ENCODE measurements around the gene SEMA4A.

Gene SEMA4A

DNA sequence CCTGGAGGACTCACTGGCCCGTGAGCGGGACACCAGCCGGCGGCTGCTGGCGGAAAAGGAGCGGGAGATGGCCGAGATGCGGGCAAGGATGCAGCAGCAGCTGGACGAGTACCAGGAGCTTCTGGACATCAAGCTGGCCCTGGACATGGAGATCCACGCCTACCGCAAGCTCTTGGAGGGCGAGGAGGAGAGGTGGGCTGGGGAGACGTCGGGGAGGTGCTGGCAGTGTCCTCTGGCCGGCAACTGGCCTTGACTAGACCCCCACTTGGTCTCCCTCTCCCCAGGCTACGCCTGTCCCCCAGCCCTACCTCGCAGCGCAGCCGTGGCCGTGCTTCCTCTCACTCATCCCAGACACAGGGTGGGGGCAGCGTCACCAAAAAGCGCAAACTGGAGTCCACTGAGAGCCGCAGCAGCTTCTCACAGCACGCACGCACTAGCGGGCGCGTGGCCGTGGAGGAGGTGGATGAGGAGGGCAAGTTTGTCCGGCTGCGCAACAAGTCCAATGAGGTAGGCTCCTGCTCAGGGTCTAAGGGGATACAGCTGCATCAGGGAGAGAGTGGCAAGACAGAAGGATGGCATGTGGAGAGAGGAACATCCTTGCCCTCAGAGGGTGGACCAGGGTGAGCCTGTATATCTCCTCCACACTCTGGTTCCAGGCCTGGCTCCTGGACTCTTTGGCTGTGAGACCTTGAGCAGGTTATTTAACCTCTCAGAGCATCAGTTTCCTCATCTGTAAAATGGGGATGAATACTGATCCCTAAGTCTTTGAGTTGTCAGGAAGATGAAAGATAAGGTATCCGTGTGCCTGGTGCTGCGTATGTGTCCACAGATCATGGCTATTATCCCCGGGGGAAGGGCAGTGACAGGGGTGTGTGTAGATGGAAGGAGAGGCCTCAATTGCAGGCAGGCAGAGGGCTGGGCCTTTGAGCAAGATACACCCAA, 17.2 kb upstream of the SEMA4A start:
- DNase-seq: no peak

DNA sequence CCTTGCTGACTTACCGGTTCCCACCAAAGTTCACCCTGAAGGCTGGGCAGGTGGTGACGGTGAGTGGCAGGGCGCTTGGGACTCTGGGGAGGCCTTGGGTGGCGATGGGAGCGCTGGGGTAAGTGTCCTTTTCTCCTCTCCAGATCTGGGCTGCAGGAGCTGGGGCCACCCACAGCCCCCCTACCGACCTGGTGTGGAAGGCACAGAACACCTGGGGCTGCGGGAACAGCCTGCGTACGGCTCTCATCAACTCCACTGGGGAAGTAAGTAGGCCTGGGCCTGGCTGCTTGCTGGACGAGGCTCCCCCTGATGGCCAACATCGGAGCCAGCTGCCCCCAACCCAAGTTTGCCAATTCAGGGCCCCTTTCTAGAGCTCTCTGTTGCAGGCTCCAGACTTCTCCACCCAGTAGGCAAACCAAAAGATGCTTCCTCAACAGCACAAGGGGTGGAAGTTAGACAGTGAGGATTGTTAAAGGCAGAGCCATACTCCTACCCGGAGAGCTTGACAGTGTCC, 16.4 kb upstream of the SEMA4A start:
- no peak for DNase-seq

DNA sequence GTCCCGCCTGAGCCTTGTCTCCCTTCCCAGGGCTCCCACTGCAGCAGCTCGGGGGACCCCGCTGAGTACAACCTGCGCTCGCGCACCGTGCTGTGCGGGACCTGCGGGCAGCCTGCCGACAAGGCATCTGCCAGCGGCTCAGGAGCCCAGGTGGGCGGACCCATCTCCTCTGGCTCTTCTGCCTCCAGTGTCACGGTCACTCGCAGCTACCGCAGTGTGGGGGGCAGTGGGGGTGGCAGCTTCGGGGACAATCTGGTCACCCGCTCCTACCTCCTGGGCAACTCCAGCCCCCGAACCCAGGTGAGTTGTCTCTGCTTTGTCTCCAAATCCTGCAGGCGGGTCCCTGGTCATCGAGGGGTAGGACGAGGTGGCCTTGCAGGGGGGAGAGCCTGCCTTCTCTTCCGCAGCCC, 14.9 kb upstream of the SEMA4A start:
- DNase-seq: no peak

DNA sequence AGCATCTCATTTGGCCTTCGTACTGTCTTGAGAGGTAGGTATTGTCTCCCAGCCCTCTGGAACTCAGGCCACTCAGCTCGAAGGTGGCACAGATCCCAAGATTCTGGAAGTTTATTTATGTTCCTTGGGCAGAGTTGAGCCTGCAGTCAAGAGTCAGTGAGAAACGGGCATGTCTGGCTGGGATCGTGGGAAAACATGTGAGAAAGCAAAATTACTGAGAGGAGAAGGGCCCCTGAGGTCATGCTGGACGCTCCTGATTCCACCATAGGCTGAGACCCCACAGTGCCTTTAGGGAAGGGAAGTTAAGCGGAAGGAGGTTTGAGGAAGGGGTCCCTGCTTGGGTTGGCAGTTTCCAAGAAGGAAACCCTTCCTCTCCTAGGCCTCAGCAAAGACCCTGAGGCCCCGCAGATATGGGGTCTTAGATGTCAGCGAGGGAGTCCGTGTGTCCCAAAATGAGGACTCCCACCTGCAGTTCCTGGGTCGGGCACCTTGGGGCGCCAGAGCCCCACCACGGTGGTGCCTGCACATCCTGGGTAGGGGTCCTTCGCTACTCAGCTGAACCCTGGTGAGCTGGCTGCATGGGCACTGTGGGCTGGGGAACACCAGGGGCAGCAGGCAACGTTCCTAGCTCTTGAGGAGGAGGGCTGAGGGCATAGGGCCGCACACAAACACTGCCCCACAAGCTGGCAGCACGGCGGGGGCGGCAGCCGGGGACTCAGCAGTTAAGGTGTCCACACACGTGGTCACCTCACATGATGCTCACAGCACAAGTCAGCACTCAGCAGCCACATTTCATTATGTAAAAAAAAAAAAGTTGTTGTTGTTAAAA, 12.3 kb upstream of the SEMA4A start:
- DNase-seq: no peak

DNA sequence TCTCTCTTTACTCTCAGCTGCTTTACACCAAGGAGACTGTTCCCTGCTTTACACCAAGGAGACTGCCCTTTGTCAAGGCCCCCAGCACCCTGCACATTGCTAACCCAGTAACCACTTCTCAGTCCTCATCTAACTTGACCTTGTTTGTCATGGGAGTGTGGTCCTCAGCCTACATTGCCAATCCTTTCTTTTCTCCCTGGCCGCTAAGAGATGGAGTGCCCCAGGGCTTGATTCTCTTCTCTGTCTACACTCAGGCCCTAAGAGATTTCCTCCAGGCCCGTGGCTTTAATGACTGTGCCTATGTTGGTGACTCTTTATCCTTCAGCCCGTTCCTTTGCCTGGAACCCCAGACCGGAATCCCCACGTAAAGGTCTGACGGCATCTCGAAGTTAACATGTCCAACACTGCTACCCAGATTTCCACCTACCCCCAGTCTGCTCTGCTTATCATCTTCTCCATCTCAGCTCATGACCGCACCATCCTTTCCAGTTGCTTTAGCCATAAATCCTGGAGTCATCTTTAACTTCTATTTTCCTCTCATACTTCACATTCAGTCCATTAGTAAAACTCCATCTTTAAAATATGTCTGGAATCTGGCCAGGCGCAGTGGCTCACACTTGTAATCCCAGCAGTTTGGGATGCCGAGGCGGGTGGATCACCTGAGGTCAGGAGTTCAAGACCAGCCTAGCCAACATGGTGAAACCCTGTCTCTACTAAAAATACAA, 9.5 kb upstream of the SEMA4A start:
- no peak for DNase-seq

DNA sequence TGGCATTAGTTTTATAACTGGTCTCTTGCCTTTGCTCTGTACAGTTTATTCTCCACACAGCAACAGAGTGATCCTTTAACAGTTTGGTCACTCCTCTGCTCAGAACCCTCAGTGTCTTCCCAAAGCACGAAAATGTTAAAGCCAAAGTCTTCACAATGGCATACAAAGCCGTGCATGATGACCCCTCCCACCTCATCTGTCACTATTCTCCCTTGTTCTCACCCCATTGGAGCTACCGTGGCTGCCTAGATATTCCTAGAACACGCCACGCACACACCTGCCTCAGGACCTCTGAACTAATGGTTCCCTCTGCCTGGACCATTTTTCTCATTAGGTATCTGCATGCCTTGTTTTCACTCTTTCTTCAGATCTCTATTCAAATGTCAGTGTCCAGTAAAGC, 8.6 kb upstream of the SEMA4A start:
- peak; percentile 15 for DNase-seq

DNA sequence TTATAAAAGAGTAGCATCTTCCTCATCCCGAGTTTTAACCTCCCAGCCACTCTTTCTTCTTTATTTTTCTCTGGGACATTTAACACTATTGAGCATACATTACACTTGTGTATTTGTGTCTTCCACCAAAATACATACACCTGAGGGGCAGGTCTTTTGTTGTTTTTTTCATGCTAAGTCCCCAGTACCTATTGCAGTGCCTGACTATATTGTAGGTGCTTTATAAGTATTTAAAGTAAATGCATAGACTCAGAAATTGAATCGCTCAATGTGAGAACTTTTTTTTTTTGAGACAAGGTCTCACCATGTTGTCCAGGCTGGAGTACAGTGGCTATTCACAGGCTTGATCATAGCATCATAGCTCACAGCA, 7.8 kb upstream of the SEMA4A start:
- DNase-seq: no peak

DNA sequence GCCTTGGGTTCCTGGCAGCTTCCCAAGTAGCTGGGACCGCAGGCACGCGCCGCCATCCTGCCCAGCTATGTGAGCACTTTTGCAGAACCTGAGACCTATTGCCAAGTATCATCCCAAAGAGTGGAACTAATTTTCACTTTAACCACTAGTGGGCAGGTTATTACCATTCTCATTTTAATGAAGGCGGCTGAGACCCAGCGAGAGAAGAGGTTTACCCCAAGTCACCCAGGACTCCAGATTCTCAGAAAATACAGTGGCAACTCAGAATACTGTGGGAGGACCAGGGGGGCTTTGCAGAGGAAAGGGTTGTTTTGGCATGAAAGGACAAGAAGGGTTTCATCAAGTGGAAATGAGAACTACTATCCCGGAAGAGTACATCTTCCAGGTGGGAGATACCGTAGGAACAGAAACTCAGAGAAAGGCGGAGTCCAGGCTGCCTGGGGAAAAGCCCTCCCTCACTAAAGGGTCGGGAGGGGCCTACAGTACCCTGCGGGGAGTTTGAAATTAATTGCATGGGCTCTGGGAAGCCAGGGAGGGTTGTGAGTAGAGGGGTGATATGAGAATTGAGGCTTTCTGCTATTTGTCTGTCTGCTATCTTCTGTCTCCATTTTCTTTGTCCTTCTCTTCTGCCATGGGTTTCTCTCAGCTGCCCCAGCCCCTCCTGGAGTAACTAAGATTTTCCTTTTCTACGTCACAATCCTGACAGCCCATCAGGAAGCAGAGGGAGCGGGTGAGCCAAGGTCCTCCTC, 7.2 kb upstream of the SEMA4A start:
- peak; percentile 89 for DNase-seq

DNA sequence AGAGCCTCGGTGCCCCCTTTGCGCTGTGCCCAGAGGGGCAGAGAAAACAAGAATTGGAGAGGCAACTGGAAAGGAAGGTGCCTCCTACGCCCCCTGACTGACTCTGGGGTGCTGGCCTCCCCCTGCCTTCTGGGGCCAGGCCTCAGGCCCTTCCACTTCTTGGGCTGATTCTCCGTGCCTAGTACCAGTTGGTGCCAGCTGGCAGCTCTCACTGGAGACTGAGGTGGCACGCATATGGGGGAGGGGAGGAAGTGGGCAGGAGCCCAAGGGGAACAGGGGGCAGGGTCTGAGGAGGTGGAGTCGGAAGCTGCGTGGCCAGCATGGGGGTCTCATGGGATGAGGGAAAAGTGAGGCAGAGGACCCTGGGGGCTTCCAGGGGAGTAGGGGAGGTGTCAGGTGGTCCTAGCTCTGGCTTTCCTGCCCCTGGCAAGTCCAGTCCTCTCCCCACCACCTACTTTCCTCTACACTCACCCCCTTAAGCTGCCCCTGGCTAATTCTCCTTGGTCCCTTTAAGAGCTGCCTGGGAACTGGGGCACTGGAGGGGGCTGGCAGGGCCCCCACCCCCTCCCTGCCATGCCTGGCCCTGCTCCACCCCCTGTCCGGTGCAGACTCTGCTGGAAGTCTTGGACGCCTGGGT, 6.5 kb upstream of the SEMA4A start:
- DNase-seq: peak; percentile 55

DNA sequence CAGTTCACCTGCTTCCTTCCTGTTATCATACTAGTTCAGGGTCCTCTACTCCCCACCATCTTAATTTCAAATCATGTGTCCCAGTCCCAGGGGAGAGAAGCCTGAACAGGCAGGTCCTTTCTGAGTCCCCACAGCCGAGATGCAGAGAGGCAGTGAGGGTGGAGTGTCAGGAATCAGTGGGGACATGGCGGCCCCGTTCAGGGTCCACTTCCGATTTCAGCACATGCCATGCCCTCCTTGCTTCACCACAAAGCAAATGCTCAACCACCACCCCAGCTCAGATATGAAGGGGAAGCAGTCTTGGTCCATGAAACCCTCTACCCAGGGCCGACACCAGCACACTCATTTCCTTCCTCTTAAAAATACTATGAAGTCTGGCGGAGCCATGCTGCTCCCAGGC, 5.2 kb upstream of the SEMA4A start:
- DNase-seq: no peak

DNA sequence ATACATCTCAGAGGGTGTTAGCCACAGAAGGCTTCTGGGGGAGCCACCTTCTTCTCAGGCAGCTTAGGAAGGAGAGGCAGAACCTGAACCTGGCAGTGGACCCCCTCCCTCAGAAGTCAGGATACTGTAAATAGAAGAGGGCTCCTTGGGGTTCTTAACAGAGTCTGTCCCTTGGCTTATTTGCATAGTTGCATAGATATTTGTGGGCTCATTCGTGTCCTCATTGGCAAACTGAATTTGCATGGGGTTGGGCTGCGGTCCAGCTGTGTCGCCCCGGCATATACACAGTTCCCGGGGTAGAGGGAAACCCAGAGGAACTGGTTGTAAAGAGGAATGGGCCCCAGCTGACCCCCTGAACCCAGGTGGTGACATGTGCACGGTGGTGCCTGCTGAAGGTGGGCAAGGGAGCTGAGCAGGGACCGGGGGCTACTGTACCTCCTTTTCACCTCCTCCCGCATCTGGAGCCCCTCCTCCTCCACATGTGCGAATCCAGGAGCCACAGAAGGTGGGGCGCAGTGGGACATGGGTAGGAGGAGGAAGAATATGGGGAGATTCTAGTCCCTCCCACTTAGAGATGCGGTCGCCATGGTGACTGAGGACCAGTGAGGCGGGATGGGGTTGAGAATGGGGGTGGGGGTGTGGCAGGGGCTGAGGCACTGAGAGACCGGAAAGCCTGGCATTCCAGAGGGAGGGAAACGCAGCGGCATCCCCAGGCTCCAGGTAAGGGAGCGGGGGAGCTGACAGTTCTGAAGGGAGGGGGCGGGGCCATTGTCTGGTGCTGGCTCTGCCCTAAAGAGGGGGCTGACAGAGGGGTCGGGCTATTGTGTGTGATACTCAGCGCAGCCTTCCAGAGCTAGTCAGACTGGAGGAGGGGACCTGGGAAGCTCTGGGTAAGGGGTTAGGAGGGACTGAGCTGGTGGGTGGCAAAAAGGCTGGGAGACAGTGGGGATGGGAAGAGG, 3.7 kb upstream of the SEMA4A start:
- peak; percentile 21 for DNase-seq

DNA sequence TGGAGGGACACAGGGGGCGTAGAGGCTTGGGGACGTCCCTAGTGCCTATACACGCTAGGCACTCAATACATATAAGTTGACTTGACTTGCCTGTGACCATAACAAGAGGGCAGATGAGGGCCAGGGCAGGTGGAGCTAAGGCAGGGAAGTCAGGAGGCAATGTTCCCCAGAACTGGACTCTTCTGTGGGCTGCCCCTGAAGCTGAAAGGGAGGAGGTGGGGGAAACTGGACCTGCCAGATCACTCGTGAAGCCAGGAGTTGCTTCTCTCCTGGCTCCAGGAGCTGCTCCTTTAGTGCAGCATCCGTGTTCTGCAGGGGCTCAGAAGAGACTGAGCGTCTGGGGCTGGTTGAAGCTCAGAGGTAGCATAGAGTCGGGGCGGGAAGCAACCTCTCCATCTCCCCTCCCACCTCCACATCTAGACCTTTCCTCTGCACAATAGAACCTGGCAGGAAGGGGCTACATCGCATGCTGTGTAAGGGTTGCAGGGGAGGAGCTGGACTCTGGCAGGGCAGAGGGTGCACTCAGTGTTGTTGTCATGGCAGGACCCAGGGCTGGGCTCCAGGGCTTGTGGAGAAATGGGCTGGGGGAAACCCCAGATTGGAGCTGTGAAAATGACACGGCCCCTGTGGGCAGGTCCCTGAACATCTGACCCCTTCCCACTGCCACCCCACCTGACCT, 2.9 kb upstream of the SEMA4A start:
- DNase-seq: peak; percentile 20

DNA sequence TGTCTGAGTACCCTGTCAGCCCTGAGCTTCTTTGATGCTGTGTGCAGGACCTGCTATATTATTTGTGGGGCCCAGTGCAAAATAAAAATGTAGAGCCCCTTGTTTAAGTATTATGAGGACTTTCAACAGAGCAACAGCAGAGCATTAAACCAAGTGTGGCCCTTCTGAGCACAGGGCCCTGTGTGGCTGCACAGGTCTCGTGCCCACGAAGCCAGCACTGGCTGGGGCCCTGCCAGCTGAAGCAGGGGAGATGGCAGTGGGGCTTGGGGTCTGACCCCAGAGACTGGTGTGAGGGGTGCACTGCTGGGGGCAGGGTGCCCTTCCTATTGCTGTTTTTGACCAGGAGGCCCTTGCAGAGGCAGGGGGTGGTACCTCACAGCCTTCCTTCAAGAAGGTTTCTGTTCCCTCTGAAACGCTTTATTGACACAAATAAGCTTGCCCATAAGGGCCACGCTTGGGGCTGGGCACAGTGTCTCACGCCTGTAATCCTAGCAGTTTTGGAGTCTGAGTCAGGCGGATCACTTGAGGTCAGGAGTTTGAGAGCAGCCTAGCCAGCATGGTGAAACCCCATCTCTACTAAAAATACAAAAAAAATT, 2.2 kb upstream of the SEMA4A start:
- DNase-seq: peak; percentile 11

DNA sequence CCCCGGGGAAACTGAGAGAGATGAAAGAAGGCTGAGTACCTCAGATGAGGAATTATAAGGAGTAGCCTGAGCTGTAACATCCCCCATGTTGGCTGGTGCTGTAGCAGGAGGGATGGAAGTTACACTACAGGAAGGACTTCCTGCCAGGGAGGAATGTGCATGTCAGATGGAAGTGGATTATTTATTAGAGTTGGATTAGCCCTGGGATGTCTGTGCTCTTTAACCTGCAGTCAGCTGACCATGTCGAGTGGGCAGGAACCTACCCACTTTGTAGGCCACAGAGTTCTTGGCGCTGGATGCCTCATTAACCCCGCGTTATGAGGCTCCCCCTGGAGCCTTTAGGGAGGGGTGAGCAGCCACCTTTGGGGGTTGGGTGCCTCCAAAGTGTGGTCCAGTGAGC, 757 bp upstream of the SEMA4A start:
- DNase-seq: no peak

DNA sequence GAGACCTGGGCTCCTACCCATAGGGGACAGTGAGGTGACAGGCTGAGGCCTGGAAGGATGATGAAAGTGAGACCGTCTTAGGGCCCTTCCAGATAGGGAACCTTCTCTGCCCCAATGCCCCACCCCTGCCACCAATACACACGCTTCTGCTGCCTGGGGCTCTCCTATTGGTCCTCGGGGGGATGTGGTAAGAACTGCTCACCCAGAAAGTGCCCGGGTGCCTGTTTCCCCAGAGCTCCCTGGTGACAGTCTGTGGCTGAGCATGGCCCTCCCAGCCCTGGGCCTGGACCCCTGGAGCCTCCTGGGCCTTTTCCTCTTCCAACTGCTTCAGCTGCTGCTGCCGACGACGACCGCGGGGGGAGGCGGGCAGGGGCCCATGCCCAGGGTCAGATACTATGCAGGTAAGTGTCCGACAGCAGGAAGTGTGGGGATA, 948 bp downstream of the SEMA4A start:
- DNase-seq: peak; percentile 17

DNA sequence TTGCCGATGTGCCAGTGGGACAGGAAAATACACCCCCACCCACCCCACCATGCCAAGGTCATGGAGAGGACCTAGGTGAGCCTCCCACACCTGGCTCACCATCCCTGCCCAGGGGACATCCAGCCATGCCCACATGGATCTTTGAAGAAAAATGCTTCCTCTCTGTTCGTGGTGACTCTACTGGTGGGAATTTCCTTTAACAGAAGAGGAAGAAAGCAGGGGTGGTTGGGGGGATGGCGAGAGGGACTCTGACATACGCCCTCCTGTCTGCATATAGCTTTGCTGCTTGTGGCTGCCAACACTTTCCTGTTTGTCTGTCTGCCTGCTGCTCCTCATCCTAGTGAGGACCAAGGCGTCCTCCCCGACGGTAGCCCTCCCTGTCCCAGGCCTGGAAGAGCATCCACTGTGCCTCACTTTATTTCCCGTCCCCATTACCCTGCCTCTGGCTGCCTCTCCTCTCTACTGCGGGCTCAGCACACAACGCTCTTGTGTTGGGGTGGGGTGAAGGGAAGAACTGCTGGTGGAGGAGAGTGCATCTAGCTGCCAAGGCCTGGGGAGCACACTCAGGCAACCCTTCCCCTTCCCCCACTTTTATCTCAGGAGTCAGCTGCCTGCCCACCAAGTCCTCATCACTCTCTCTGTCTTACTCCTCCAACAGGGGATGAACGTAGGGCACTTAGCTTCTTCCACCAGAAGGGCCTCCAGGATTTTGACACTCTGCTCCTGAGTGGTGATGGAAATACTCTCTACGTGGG, 2.5 kb downstream of the SEMA4A start:
- no peak for DNase-seq

DNA sequence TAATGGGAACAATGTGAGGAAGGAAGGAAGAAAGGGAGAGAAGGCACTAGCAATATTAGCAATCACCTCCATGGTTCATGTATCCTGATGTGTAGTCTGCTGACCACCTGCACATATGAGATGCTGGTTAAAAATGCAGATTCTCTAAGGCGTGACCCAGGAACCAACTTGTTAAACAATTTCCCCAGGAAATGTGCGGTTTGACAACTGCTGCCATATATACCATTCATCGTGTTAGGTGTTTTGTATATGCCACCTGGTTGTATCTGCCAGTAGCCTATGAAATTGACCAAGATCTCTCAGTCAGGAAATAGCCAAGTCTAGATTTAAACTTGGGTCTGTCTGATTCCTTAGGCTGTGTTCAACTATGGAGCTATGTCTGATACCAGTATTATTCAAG, 4.1 kb downstream of the SEMA4A start:
- no peak for DNase-seq

DNA sequence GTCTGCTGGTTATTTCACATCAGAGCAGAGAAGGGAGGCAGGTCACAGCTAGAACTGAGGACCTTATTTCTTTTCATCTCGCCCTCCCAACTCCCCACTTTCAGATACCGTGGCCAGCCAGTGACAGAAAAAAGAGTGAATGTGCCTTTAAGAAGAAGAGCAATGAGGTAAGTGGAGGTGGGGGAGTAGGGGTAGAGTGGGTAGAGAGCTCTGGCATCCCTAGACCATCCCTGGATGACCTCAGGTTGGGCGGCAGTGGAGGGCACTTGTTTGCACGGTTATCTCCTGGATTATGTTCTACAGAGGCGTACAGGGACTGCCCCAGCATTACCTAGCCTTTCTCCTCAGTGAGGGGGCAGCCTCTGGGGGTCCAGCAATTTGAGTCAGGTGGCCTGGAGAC, 4.6 kb downstream of the SEMA4A start:
- no peak for DNase-seq
